IMR-90 (cell line): ENCODE results near the gene PLCL2. TPM values are rescaled to one million over a fixed set of nuclear protein-coding genes. Genes with fewer than 3 reads are reported as not detected.

ENCODE experiments used
- ATAC-seq: fragments of 200-7000 bp; cut with Tn5 transposase; 2 replicates; pipeline ENCODE4 v1.9.1; 2020; ENCODE audit warnings: low read depth, mild to moderate bottlenecking, moderate library complexity
- BruUV-seq: library from RNA; stranded (reverse); fragments of 400-500 nt; replicated peaks from 2 replicates; lab custom pipeline; 2021; lab: Mats Ljungman, UMichigan
- CTCF ChIA-PET: fragments of 300-600 bp; formaldehyde crosslinking; extraction: SDS; loops from one replicate; lab custom pipeline; 2021; ENCODE audit warnings: antibody characterized with exemption; lab: Yijun Ruan, JAX
- POLR2A ChIA-PET: fragments of 300-600 bp; sonication (Branson Sonifier 250); formaldehyde crosslinking; loops from one replicate; lab custom pipeline; 2022; ENCODE audit warnings: antibody characterized with exemption; ENCODE audit not compliant: unreplicated experiment; lab: Charles Lee
- DNase-seq: peaks from one replicate; pipeline ENCODE4 v3.0.0; 2013
- H2AFZ ChIP-seq: replicated peaks from 2 replicates; pipeline ENCODE3; 2013; ENCODE audit warnings: low read length, mild to moderate bottlenecking; ENCODE audit not compliant: poor library complexity
- H2AK5ac ChIP-seq: 2 replicates; pipeline ENCODE4 v1.6.1; 2013; ENCODE audit warnings: low read depth, low read length, inconsistent platforms
- H2AK9ac ChIP-seq: replicated peaks from 2 replicates; pipeline ENCODE3; 2013; ENCODE audit warnings: mild to moderate bottlenecking, low read depth, low read length, moderate library complexity; ENCODE audit not compliant: poor library complexity
- H2BK120ac ChIP-seq: 2 replicates; pipeline ENCODE4 v1.6.1; 2013; ENCODE audit warnings: low read depth, low read length, inconsistent platforms
- H2BK15ac ChIP-seq: 3 replicates; pipeline ENCODE4 v1.6.1; 2013; ENCODE audit warnings: low read depth, low read length, inconsistent platforms
- H2BK20ac ChIP-seq: 2 replicates; pipeline ENCODE4 v1.6.1; 2013; ENCODE audit warnings: low read depth, mild to moderate bottlenecking, inconsistent platforms, low read length, moderate library complexity
- H2BK5ac ChIP-seq: 2 replicates; pipeline ENCODE4 v1.6.1; 2013; ENCODE audit warnings: mild to moderate bottlenecking, low read depth, low read length, inconsistent platforms; ENCODE audit not compliant: poor library complexity, severe bottlenecking
- H3K14ac ChIP-seq: replicated peaks from 2 replicates; pipeline ENCODE4 v1.6.1; 2013; ENCODE audit warnings: low read depth, low read length, inconsistent platforms
- H3K18ac ChIP-seq: 2 replicates; pipeline ENCODE4 v1.6.1; 2013; ENCODE audit warnings: low read depth, low read length, control low read depth
- H3K23ac ChIP-seq: 2 replicates; pipeline ENCODE4 v1.6.1; 2013; ENCODE audit warnings: low read depth, low read length, inconsistent platforms
- H3K27ac ChIP-seq: 2 replicates; pipeline ENCODE4 v1.5.1; 2013; ENCODE audit warnings: mild to moderate bottlenecking, control low read depth, low read length; ENCODE audit not compliant: insufficient read depth
- H3K27me3 ChIP-seq: 2 replicates; pipeline ENCODE4 v1.6.1; 2013; ENCODE audit warnings: low read length; ENCODE audit not compliant: control insufficient read depth, insufficient read depth
- H3K36me3 ChIP-seq: 2 replicates; pipeline ENCODE4 v1.6.1; 2013; ENCODE audit warnings: low read length, mixed read lengths; ENCODE audit not compliant: control insufficient read depth, insufficient read depth
- H3K4ac ChIP-seq: 2 replicates; pipeline ENCODE4 v1.6.1; 2013; ENCODE audit warnings: low read depth, low read length, inconsistent platforms
- H3K4me1 ChIP-seq: 2 replicates; pipeline ENCODE4 v1.6.1; 2013; ENCODE audit warnings: low read length, mixed read lengths; ENCODE audit not compliant: control insufficient read depth, insufficient read depth
- H3K4me2 ChIP-seq: 2 replicates; pipeline ENCODE4 v1.6.1; 2013; ENCODE audit warnings: low read depth, mild to moderate bottlenecking, control low read depth, low read length, moderate library complexity
- H3K4me3 ChIP-seq: 2 replicates; pipeline ENCODE4 v1.5.1; 2013; ENCODE audit warnings: low read depth, mild to moderate bottlenecking, control low read depth, low read length, moderate library complexity; ENCODE audit not compliant: insufficient read depth
- H3K56ac ChIP-seq: 2 replicates; pipeline ENCODE4 v1.6.1; 2013; ENCODE audit warnings: low read length, inconsistent platforms; ENCODE audit not compliant: insufficient read depth; ENCODE audit errors: extremely low read depth
- H3K79me1 ChIP-seq, 2 experiments: 2 replicates each; pipeline ENCODE4 v1.6.1; 2013; ENCODE audit warnings: low read length in 2 of 2, inconsistent platforms in 1 of 2, low read depth in 1 of 2
- H3K9ac ChIP-seq: 2 replicates; pipeline ENCODE4 v1.6.1; 2013; ENCODE audit warnings: low read depth, low read length, control low read depth
- H3K9me1 ChIP-seq: 2 replicates; pipeline ENCODE4 v1.6.1; 2013; ENCODE audit warnings: low read length, inconsistent platforms; ENCODE audit not compliant: insufficient read depth
- H3K9me3 ChIP-seq: 2 replicates; pipeline ENCODE4 v1.6.1; 2013; ENCODE audit warnings: low read length; ENCODE audit not compliant: control insufficient read depth, insufficient read depth
- H4K20me1 ChIP-seq: 2 replicates; pipeline ENCODE4 v1.6.1; 2013; ENCODE audit warnings: low read length, inconsistent platforms; ENCODE audit not compliant: insufficient read depth
- H4K5ac ChIP-seq: 2 replicates; pipeline ENCODE4 v1.6.1; 2013; ENCODE audit warnings: mild to moderate bottlenecking, low read depth, low read length, control low read depth
- H4K8ac ChIP-seq, 2 experiments: 2 replicates each; pipeline ENCODE4 v1.6.1; 2013; ENCODE audit warnings: low read depth in 2 of 2, low read length in 2 of 2, control low read depth in 1 of 2, inconsistent platforms in 1 of 2
- H4K91ac ChIP-seq: 2 replicates; pipeline ENCODE4 v1.6.1; 2013; ENCODE audit warnings: low read depth, low read length, inconsistent platforms; ENCODE audit not compliant: insufficient read depth
- BHLHE40 ChIP-seq: fragments of 150-350 bp; IDR thresholded peaks from 2 replicates; pipeline ENCODE4 v1.6.1; 2016; ENCODE audit warnings: mild to moderate bottlenecking, low read depth, low read length
- CEBPB ChIP-seq: IDR thresholded peaks from 2 replicates; pipeline ENCODE4 v1.6.1; 2012; ENCODE audit warnings: low read depth, low read length, improper control_type of control experiment
- CHD1 ChIP-seq: IDR thresholded peaks from 2 replicates; pipeline ENCODE4 v1.6.1; 2012; ENCODE audit warnings: low read depth, low read length, improper control_type of control experiment
- FOS ChIP-seq: fragments of 150-350 bp; IDR thresholded peaks from 2 replicates; pipeline ENCODE4 v1.6.1; 2016; ENCODE audit warnings: low read depth, low read length
- MAFK ChIP-seq: IDR thresholded peaks from 2 replicates; pipeline ENCODE4 v1.6.1; 2012; ENCODE audit warnings: low read depth, low read length, improper control_type of control experiment
- MAZ ChIP-seq: IDR thresholded peaks from 2 replicates; pipeline ENCODE4 v1.6.1; 2012; ENCODE audit warnings: low read depth, mild to moderate bottlenecking, low read length, improper control_type of control experiment, moderate library complexity, borderline replicate concordance
- MXI1 ChIP-seq: IDR thresholded peaks from 2 replicates; pipeline ENCODE4 v1.6.1; 2012; ENCODE audit warnings: low read depth, mild to moderate bottlenecking, low read length, moderate library complexity, borderline replicate concordance
- POLR2A ChIP-seq: IDR thresholded peaks from 2 replicates; pipeline ENCODE4 v1.6.1; 2012; ENCODE audit warnings: mild to moderate bottlenecking, low read depth, low read length
- RAD21 ChIP-seq: IDR thresholded peaks from 2 replicates; pipeline ENCODE4 v1.6.1; 2012; ENCODE audit warnings: low read length, improper control_type of control experiment
- RCOR1 ChIP-seq: IDR thresholded peaks from 2 replicates; pipeline ENCODE4 v1.6.1; 2012; ENCODE audit warnings: mild to moderate bottlenecking, low read length, improper control_type of control experiment; ENCODE audit not compliant: insufficient replicate concordance
- RFX5 ChIP-seq: IDR thresholded peaks from 2 replicates; pipeline ENCODE4 v1.8.0; 2012; ENCODE audit warnings: low read depth, mild to moderate bottlenecking, low read length, moderate library complexity
- USF2 ChIP-seq: fragments of 150-350 bp; IDR thresholded peaks from 2 replicates; pipeline ENCODE4 v1.6.1; 2017; ENCODE audit warnings: mild to moderate bottlenecking, antibody characterized with exemption, low read length, low read depth
- WGBS, 2 experiments: methylation state at CpG; one replicate each; pipeline versions ENCODE4 v1.1.5 to v1.1.7; 2013; ENCODE audit warnings: missing lambda C conversion rate in 2 of 2; ENCODE audit not compliant: insufficient read length in 1 of 2; ENCODE audit errors: extremely low coverage in 2 of 2; 5-methylcytosine and 5-hydroxymethylcytosine counted together
- dilution Hi-C: fragments of 300-500 bp; cut with HindIII; formaldehyde crosslinking; loops from one replicate; pipeline ENCODE4 v1.14.3; 2018; ENCODE audit warnings: low sequenced_read_pairs; ENCODE audit not compliant: unreplicated experiment
- in situ Hi-C: fragments of 300-500 bp; cut with MboI; formaldehyde crosslinking; loops from 3 replicates; pipeline ENCODE4 v1.14.3; 2019; ENCODE audit warnings: low sequenced_read_pairs, inconsistent platforms, mixed read lengths
- intact Hi-C: fragments of 100-400 bp; cut with micrococcal nuclease; formaldehyde crosslinking; loops from 2 replicates; pipeline ENCODE4 v1.10.0; 2022
- polyA plus RNA-seq, 3 experiments: library from polyadenylated mRNA; depleted of rRNA; stranded (reverse); fragments of >200 nt; gene quantifications; 2 replicates each; pipeline ENCODE4 v1.2.3, GENCODE V29; 2012; ENCODE audit warnings: low replicate concordance in 1 of 3
- total RNA-seq: library from RNA; depleted of rRNA; stranded (reverse); fragments of >200 nt; gene quantifications from 2 replicates; pipeline ENCODE4 v1.2.3, GENCODE V29; 2012
- TF ChIP-seq, protein P1 (sequence below): fragments of 150-350 bp; IDR thresholded peaks from 2 replicates; pipeline ENCODE4 v1.6.1; 2016; ENCODE audit warnings: low read depth, mild to moderate bottlenecking, low read length, moderate library complexity, borderline replicate concordance
- TF ChIP-seq, protein P2 (sequence below): conservative IDR thresholded peaks from 2 replicates; pipeline ENCODE4 v1.5.1; 2012; ENCODE audit warnings: mild to moderate bottlenecking, low read depth, low read length, improper control_type of control experiment

Gene PLCL2
- total and polyA plus RNA-seq, 2 of the 4 experiments (the other 2 are of a cell fraction), result 0.92 to 3.8 TPM

- TF ChIP-seq, protein P1, sequence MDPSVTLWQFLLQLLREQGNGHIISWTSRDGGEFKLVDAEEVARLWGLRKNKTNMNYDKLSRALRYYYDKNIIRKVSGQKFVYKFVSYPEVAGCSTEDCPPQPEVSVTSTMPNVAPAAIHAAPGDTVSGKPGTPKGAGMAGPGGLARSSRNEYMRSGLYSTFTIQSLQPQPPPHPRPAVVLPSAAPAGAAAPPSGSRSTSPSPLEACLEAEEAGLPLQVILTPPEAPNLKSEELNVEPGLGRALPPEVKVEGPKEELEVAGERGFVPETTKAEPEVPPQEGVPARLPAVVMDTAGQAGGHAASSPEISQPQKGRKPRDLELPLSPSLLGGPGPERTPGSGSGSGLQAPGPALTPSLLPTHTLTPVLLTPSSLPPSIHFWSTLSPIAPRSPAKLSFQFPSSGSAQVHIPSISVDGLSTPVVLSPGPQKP, result no peak
- TF ChIP-seq BHLHE40, result no peak
- TF ChIP-seq CEBPB, result no peak
- TF ChIP-seq MXI1, result no peak
- no peak for TF ChIP-seq POLR2A
- no peak for TF ChIP-seq USF2
- no peak for TF ChIP-seq FOS
- no peak for TF ChIP-seq RCOR1
- TF ChIP-seq RFX5, result no peak
- no peak for TF ChIP-seq MAZ
- TF ChIP-seq, protein P2, sequence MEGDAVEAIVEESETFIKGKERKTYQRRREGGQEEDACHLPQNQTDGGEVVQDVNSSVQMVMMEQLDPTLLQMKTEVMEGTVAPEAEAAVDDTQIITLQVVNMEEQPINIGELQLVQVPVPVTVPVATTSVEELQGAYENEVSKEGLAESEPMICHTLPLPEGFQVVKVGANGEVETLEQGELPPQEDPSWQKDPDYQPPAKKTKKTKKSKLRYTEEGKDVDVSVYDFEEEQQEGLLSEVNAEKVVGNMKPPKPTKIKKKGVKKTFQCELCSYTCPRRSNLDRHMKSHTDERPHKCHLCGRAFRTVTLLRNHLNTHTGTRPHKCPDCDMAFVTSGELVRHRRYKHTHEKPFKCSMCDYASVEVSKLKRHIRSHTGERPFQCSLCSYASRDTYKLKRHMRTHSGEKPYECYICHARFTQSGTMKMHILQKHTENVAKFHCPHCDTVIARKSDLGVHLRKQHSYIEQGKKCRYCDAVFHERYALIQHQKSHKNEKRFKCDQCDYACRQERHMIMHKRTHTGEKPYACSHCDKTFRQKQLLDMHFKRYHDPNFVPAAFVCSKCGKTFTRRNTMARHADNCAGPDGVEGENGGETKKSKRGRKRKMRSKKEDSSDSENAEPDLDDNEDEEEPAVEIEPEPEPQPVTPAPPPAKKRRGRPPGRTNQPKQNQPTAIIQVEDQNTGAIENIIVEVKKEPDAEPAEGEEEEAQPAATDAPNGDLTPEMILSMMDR, result no peak
- TF ChIP-seq RAD21, result no peak
- no peak for TF ChIP-seq CHD1
- TF ChIP-seq MAFK, result no peak
Observed at GRCh38 chr3:17030956-17031652, 146.3 kb downstream of the PLCL2 start.

More at GRCh38 chr3:17030956-17031652, 146.3 kb downstream of the PLCL2 start:
- WGBS, 2 experiments, result 80% methylated on average over 1 of the region's 4 CpGs; no CpG with 5 or more reads in 1 of the 2 experiments
- DNase-seq, result no peak
- H3K36me3 ChIP-seq, result no peaks in the 10 kb centered on the region
- ChIA-PET POLR2A (no interaction called here), CTCF (interaction anchor here (0.8 to 1.3 kb wide), 3 partner anchors 8 to 18 kb away, joined by 3 to 5 read pairs (median 4); no protein-coding TSS in a partner anchor)
- H3K56ac ChIP-seq, result no peak overlapping the region
- H2AK5ac ChIP-seq, result no peak overlapping the region
- no peaks in the 10 kb centered on the region for H3K9me1 ChIP-seq
- H3K18ac ChIP-seq, result no peak overlapping the region
- H2BK15ac ChIP-seq, result no peak overlapping the region
- no peak overlapping the region for H3K9ac ChIP-seq
- no peak overlapping the region for H2AK9ac ChIP-seq
- intact Hi-C loops (no loop called here), in situ Hi-C loops (loop anchor here (25.0 kb wide), 1 partner anchor 744 kb away; no protein-coding TSS in a partner anchor), dilution Hi-C loops (no loop called here)
- no peak overlapping the region for H2AFZ ChIP-seq
- H4K91ac ChIP-seq, result no peak overlapping the region
- H4K5ac ChIP-seq, result no peak overlapping the region
- H3K4ac ChIP-seq, result no peak overlapping the region
- H2BK120ac ChIP-seq, result no peak overlapping the region
- no peak overlapping the region for H3K23ac ChIP-seq
- no peaks in the 10 kb centered on the region for H3K9me3 ChIP-seq
- H3K14ac ChIP-seq, result no peak overlapping the region
- no peaks in the 10 kb centered on the region for H3K79me1 ChIP-seq
- no peaks in the 10 kb centered on the region for H3K4me1 ChIP-seq
- H3K27me3 ChIP-seq, result no peaks in the 10 kb centered on the region
- H3K4me2 ChIP-seq, result no peak overlapping the region
- H4K20me1 ChIP-seq, result no peaks in the 10 kb centered on the region
- H4K8ac ChIP-seq, result no peak overlapping the region
- no peak overlapping the region for H3K27ac ChIP-seq
- BruUV-seq, result no TSS peak
- no peak for ATAC-seq
- H2BK20ac ChIP-seq, result no peak overlapping the region
- H3K4me3 ChIP-seq, result no peak overlapping the region
- no peak overlapping the region for H2BK5ac ChIP-seq
